Left forelimb (tissue), 1 donor: ENCODE data around the gene SIRT2.

Experiments used
- DNase-seq: peaks from one replicate; pipeline ENCODE4 v3.0.0-alpha.2; 2018; ENCODE audit warnings: low spot score

The SIRT2 gene

GRCh38 chr19:38920602-38921419, 21.4 kb upstream of the SIRT2 start:
- no peak for DNase-seq

- DNase-seq = no peak
Measured at GRCh38 chr19:38919837-38920601, 20.6 kb upstream of the SIRT2 start.

GRCh38 chr19:38918526-38918925, 19.1 kb upstream of the SIRT2 start:
- DNase-seq = no peak

- no peak for DNase-seq
Measured at GRCh38 chr19:38917921-38918491, 18.6 kb upstream of the SIRT2 start.

GRCh38 chr19:38917516-38917915, 18.1 kb upstream of the SIRT2 start:
- no peak for DNase-seq

GRCh38 chr19:38915329-38916321, 16.2 kb upstream of the SIRT2 start:
- no peak for DNase-seq

- DNase-seq = no peak
Measured at GRCh38 chr19:38913958-38914357, 14.5 kb upstream of the SIRT2 start.

- DNase-seq = no peak
Measured at GRCh38 chr19:38912600-38913514, 13.4 kb upstream of the SIRT2 start.

- no peak for DNase-seq
Measured at GRCh38 chr19:38911388-38912001, 12.1 kb upstream of the SIRT2 start.

- DNase-seq = no peak
Measured at GRCh38 chr19:38910488-38910887, 11.1 kb upstream of the SIRT2 start.

GRCh38 chr19:38908911-38909310, 9.5 kb upstream of the SIRT2 start:
- DNase-seq = no peak

- DNase-seq = no peak
Measured at GRCh38 chr19:38907670-38908069, 8.3 kb upstream of the SIRT2 start.

GRCh38 chr19:38907227-38907626, 7.8 kb upstream of the SIRT2 start:
- no peak for DNase-seq

- no peak for DNase-seq
Measured at GRCh38 chr19:38905620-38906019, 6.2 kb upstream of the SIRT2 start.

- no peak for DNase-seq
Measured at GRCh38 chr19:38904581-38905539, 5.4 kb upstream of the SIRT2 start.

GRCh38 chr19:38901683-38902082, 2.3 kb upstream of the SIRT2 start:
- no peak for DNase-seq

- DNase-seq = no peak
Measured at GRCh38 chr19:38900743-38901190, 1.3 kb upstream of the SIRT2 start.

- no peak for DNase-seq
Measured at GRCh38 chr19:38900202-38900629, 798 bp upstream of the SIRT2 start.
